ENCODE measurements around the gene SOX18.

The SOX18 gene

DNA sequence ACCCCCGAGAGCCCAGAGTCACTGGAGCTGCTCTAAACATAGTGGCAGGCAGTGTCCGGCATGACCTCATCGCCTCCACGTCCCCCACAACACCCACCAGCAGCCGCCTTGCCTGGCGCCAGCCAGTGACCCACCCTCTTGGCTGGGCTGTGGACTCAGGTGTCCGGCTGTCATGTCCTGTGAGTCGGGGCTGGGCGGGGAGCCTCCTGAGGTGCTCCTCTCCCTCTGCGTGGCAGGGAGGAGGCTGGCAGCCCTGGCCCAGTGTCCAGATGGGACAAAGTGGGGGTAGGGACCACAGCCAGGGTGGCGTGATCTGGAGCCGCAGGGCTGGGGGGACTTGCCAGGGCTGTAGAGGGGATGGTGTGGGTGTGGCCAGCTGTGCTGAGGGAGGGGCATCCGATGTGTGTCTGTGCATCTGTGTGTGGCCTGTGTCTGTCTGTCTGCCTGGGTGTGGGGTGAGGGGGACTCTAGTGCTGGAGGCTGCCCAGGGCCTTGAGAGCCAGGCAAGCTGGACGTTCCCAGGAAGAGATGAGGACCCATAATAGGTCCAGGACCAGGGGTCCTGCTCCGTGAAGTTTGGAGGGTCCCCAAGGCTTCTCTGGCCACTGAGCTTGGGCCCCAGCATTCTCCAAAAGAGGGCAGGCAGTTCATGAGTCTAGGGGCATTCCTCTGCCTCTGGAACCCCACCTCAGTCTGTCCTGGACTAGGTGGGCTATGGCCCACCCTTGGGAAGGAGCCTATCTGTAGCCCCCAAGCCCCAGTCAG, 2.3 kb upstream of the SOX18 start:
- DNase-seq, result no peak

DNA sequence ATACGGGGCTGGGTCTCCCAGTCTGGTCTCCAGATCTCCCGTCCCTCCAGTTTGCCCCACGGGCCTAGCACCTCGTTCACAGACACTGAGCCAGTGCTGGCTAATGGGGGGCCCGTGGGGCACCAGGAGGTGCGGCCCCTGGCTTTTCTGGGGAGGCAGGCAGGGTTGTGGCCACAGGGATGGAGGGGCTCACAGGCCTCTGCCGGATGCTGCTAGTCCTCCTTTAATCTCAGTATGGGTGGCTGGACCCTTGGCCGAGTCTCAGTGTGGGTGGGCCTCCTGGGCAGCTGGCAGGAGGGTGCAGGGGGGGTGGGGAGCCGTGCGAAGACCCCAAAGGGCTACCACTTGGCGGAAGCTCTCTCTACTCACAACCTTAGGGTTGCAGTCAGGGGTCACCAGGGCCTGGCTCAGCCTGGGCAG, 1.6 kb upstream of the SOX18 start:
- DNase-seq, result no peak

DNA sequence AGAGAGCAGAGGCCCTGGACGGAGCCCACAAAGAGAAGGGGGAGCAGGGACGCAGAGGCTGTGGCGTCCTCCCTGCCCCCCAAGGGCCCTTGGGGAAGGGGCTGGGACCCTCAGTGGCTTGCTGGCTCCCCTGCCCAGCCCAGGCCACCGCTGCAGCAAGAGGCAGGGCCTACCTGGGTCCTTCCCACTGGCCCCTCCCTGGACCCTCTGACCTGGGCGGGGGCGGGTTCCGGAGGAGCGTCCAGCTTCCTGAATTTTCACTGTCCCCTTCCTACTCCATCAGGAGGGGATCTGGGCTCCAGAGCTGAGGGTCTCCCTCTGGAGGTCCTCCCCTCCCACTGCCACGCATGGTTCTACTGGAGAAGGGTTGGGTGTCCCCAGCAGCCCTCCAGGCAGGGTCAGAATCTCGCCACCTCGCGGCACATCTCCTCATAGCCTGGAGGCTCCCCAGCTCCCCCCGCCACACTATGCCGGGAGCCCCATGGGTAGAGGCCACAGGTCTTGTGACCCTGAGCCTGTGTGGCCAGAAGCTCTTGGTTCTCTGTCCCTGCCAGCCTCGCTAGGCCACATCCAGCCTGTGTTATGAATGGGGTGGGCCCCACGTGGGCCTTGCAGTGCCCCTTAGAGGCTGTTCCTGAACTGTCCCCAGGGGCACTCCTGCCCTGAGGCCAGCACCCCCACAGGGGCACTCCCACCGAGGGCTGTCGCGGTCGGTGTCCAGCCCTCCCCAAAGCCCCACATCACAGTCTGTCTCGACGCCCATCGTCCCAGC, 1.0 kb upstream of the SOX18 start:
- DNase-seq, result no peak

DNA sequence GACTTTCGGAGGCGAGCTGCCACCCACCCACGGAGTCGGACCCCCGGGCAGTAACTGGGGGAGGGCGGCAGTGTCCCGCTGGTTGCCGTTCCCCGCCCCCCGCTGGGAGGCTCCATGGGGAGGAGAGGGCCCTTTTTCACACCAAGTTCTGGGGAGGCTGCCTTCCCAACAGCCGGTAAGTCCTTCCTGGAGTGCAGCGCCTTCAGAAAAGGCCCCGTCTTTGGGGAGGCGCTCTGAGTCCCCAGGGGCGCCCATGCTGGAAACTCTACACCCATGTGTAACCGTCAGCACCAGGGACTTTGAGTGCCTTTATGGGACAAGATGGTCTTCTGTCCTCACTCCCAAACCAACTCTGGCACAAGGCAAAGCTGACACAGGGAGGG, 430 bp upstream of the SOX18 start:
- DNase-seq, result no peak

DNA sequence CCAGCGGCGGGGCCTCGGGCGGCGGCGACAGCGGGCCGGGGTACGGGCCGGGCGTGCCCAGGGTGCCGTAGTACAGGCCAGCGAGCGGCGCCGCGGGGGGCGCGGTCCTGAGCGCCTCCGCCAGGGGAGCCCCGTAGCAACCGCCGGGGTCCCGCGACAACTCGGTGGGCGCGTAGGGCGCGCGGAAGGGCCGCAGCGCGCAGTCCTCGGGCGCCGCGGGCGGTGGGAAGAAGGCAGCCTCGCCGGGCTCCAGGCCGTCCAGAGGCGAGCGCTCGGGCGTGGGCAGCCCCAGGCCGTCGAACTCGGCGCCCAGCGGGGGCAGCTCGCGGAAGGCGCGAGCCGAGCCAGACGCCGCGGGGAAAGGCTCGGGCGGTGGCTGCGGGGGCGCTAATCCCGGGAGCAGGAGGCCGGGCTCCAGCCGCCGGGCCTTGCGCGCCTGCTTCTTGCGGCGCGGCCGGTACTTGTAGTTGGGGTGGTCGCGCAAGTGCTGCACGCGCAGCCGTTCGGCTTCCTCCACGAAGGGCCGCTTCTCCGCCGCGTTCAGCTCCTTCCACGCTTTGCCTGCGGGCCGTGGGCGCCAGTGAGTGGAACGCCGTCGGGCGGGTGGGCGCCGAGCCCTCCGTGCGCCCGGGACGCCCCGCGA, 916 bp downstream of the SOX18 start:
- DNase-seq, result no peak

DNA sequence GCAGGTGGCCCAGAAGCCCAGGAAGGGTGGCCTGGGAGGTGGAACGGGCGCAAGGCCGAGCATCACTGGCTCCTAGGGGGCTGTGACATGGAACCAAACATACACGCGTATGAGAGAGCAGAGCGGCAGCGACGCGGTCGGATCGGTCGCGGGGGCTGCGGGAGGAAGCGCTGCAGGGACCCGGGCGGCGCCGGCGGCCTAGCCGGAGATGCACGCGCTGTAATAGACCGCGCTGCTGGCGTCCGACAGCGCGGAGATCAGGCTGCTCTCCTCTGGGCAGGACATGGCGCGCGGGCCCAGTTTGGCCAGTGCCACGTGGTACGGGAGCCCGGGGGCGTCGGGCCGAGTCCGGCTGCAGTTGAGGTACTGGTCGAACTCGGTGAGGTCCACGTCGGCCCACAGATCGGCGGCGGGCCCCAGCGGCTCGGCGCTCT, 1.5 kb downstream of the SOX18 start:
- DNase-seq, result no peak

DNA sequence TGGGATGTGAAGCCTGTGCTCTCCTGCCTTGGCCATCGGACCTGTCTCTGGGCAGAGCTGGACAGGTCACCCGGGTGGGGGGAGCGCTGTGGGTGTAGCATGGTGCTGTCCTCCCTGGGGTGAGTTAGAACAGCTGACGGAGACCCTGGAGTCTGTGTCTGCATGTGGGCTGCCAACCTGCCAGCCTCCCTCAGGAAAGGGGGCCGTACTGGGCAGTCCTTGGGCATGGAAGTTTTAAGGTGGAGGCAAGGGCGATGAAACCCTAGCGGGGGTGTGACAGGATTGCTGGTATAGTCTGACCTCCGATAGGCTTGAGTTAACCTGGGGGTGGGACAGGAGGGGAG, 2.4 kb downstream of the SOX18 start:
- no peak for DNase-seq

DNA sequence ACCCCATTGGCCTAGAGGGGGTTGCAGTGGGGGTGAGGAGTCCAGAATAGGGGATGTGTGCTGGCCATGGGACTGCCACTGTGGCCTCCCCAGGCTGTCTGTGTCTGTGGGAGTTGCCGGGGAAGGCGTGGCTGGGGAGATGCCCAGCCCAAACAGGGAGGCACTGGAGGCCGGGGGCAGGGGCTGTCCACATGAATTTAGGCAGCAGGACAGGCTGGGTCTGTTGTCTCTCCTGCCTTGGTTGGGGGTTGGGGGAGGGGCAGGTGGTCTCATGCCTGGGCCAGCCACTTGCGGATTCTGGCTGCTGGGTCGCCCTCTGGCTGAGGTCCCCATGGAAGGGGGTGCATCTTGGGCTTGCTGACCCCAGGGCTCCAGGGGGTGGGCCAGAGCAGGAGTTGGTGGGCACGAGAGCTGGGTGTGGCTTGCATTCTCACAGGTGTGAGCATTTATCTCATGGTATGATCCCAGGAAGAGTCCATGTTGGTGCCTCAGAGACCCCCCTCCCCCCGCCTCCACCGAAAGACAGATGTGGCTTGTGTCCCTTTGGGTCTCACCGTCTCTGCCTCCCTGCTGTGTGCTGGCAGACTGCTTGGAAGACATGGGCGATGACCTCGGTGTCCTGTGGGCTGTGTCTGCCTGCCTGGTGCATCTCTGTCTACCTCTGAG, 4.0 kb downstream of the SOX18 start:
- no peak for DNase-seq

DNA sequence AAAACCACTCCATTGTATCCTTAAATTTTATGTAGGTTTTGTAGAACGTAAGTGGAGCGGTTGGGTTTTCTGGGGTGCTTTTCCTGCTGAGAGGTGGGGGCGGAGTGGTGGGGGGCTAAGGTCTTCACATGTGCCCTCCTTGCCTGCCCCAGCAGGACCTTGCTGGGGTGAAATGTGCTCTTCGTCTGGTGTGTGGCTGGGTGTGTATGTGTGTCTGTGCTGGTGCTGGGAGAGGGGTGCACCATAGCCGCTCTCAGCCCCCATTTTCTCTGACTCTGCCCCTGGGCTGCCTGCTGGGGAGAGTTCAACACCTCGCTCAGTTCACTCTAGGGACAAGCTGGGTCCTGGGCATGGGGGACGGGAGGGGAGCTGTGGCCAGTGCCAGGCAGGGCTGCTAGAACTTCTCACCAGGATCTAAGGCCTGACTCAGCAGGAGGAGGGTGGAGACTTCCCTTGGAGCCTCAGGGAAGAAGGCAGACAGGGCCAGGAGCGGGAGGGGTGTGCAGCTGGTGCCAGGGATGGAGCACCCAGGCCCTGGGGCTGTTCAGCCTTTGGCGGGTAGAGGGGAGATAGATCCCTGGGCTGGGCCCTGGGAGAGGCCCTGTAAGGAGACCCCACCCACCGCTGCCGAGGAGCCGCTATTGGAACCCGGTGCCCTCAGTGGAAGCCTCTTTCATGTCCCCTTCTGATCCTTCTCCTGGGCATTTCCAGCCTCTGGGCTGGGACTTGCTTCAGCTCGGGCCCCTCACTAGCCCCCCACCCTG, 4.8 kb downstream of the SOX18 start:
- DNase-seq, result no peak

DNA sequence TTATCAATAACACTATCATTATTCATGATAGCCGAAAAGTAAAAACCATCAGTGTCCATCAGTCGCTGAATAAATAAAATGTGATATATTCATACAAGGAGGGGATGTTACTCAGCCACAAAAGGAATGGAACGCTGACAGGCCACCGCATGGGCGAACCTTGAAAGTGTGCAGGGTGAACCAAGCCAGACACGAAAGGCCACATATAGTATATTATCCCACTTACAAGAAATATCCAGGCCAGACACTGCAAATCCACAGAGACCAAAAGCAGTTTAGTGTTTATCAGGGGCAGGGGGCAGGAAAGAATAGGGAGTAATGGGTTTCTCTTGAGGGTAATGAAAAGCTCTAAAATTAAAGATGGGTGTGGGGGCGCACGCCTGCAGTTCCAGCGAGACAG, 5.7 kb downstream of the SOX18 start:
- no peak for DNase-seq

DNA sequence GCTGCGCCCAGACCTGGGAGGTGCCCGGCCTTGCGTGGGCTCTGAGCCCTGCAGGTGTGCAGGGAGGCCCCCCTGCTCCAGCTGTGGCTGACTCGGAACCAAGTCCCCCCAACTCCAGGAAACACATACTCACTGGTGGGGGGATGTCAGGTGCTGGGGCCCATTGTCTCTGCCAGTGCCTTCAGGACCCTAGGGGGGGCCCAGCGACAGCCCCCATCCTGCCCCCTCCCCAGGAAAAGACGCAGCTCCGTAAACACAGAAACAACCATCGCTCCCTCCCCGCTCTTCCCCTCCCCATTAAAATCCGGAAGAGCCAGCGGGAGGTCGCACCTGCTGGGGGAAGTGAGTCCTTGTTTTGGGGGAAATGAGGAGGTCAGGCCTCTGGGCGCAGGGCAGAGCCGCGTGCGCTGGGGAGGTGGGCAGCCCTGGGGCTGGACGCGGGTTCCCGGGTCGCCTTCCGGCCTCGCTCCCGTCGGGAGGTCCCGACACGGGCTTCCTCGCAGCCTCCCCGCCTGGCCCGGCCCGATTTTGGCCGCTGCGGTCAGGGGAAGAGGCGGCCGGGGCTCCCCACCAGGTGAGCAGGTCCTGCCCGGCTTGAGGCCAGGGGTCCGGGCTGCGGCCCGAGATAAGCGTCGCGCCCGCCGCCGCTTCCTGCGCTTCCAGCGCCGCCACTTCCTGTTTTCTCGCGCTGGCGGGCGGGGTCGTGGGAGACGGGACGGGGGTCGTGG, 7.2 kb downstream of the SOX18 start:
- DNase-seq, result no peak

DNA sequence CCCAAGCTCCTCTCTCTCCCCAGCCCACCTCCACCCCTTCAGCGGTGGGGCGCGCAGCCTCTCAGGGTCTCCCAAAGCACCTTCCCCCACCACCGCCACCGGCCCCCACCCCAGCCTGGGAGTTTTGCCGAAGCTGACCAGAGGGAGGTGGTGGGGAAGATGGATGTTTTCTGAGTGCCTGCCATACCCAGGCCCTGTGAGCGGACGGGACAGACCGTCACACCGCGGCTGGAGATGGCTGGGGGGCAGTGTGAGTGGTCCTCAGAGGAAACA, 7.7 kb downstream of the SOX18 start:
- DNase-seq, result no peak

DNA sequence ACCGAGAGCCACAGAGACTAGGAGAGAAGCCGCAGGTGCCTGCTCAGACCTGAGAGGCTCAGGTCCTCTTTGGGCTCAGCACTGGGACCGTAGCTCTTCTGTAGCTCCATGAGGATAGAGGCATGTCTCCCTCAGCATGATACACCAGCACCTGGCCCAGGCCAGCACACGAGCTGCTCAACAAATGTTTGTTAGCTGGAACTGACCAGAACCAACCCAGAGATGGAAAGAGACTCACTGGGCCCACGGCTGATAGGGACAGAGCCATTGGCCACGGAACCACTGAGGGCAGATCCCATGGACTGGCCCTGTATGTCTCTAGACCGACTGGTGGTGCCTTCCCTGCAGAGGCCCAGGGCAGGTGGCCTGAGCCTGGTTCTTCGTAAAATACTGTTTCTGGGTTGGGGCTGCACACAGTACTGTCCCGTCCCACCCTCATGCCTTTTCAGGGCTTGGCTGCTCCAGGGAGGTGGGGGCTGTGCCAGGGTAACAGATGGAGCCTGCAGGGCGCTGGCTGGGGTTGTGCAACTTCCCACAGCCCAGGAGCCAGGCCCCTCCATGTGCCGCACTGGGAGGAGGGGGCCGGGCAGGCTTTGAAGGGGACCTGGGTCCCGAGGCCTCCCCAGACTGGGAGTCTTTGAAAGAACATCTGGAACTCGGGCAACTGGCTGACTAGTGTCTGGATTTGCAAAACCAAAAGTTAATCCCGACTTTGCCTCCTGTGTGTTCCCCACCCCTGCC, 8.2 kb downstream of the SOX18 start:
- DNase-seq, result no peak

DNA sequence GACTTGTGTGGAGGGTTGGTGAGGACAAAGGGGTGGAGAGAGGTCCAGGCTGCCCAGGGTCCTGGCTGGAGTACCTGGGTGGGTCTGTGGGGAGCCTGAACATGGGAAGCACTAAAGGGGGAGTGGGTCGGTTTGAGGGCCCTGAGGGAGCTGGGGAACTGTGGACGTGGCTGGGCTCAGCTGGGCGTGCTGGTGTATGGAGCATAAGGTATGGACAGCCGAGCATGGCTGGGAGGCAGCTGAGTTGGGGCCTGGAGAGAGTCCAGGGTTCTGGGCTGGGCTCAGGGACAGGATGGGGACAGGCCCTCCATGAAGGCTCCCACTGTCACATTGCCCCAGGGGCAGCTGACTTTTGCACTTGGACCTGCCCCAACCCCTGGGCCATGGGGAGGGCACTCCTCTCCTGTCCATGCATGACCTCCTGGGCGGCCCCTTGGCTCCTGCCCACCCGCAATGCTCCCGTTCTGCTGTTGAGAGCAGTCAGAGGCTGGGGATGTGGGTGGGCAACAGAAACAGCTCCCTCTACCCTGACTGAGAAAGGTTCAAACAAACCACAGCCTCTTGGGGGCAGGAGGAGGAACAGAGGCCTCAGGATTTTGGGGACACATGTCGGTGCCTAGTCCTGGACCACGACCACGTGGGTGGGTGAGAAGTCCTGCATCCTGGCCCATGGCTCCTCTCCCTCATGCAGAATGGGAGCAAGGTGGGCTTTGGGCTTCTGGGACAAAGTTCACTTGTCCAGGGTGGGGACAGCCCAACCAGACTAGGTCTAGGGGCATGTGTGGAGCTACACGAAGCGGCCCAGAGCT, 9.0 kb downstream of the SOX18 start:
- DNase-seq, result no peak

DNA sequence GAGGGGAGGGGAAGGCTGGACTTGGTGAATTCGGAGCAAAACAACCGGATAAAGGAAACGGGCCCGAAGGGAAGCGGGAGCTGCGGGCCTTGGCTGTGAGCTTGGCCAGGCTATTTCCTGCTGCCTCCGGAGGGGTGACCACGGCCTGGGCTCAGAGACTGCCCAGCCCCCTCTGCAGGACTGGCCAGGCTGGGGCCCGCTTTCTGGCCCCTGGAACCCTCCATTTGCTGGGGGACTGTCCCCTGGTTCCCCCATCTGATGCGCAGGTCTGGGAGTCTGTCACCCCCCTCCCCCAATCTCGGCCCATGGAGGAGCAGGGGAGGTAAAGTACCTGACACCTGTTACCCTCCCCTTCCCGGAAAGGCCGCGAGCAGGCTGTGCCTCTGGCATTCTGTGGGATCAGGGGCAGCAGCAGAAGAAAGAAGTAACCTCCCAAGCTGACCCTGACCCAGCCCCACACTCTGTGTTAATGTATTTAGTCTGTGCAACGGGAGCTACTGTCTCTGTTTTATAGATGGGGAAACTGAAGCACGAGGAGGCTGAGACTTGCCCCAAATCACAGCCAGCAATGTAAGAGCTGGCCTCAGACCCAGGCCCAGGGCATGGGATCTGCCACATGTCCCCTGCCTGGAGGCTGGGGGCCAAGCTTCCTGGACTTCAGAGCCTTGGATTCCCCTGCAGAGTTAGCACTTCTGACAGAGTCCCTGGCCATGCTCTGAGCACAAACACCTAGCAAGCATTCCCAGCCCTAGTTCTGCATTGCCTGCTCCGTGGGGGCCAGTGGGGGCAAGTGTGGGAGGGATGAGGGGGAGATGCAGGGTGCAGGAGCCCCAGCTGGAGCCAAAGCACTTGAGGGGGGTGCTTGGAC, 9.9 kb downstream of the SOX18 start:
- DNase-seq, result no peak

DNA sequence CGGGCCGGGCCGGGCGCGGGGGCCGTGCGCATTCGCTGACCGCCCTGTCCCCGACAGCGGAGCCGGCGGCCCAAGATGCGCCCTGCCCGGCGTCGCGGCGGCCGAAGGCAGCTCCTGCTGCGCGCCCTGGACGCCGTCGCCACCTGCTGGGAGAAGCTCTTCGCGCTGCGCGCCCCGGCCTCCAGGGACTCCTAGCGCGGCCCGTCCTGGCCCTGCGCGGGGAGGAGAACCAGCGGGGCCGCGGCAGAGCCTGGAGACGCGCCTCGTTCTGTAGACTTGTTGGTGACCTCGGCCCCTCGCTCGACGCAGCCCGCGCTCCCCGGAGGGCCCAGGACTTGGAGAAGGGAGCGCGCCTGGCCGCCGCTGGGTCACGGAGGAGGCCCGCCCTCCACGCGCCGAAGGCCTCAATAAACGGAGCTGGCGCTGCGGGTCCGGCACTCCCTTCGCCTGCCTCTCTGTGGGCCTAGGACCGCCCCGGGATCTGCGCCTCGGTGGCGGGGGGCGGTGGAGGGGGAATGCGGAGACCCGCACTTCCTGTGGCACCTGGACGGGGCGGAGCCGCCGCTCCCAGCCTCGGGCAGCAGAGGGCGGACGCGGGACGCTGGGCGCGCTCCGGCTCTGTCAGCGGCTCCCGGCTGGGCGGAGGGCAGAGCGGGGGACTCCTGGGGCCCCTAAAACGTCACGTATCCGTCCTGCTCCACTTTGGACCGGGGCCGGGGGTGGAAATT, 10.7 kb downstream of the SOX18 start:
- no peak for DNase-seq

DNA sequence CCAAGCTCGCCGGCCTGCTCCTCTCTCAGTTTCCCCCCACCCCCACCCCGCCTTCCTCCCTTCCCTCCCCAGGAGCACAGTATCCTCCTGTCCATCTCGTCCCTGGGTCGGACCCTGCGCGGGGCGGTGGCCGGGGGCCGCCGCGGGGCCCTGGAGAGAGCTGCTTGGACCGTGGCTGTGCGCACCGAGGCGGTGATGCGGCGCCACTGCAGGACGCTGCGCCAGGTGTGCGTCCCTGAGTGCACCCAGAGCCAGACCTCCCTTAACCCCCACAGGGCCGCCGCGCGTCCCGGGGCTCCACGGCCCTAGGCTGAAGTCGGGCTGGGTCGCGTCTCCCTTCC, 11.2 kb downstream of the SOX18 start:
- no peak for DNase-seq

DNA sequence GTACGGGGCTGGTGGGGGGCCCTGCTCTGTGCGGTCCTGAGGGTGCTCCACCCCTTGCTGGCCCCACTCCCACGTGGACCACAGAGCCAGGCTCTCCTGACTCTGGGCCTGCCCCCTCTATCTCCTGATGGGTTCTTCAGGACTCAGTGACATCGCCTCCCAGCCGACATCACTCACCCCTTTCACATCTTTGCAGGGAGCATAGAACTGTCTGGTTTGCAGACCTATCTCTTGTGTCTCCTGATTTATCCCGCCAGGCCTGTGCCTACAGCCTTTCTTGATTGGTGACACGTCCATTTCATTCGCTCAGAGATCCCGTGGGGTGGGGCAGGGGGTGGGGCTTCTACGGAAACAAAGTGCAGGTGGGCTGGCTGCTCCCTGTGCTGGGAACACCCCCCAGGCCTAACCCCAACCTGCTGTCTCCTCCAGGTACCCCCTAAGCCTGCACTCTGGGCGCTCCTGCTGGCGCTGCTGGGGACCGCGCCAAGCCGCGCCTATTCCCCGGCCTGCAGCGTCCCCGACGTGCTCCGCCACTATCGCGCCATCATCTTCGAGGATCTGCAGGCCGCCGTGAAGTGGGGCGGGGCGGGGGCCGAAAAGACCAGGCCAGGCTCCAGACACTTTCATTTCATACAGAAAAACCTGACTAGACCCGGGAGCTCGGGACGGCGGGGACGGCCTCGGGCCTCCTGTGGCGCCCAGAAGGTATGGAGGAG, 11.8 kb downstream of the SOX18 start:
- no peak for DNase-seq

DNA sequence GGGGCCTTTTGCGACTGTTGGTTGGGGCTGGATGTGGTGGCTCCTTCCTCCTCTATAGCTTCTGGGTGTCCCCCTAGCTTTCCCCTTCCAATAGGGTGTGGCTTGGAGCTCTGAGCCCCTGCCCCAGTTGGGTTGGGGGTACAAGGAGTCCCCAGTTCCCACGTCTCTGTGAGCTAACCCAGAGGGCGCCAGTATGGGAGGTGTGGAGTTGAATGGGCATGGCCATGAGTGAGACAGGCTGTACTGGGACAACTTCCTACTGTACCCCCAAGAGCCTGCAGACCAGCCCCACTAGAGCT, 12.3 kb downstream of the SOX18 start:
- DNase-seq, result no peak

Measured in cortex of kidney (tissue), 1 donor.